8988T (cell line): Measurements from ENCODE around the gene FAM149A.

ENCODE experiments used
- DNase-seq: peaks from one replicate; pipeline ENCODE4 v3.0.0; 2011

FAM149A gene

DNA sequence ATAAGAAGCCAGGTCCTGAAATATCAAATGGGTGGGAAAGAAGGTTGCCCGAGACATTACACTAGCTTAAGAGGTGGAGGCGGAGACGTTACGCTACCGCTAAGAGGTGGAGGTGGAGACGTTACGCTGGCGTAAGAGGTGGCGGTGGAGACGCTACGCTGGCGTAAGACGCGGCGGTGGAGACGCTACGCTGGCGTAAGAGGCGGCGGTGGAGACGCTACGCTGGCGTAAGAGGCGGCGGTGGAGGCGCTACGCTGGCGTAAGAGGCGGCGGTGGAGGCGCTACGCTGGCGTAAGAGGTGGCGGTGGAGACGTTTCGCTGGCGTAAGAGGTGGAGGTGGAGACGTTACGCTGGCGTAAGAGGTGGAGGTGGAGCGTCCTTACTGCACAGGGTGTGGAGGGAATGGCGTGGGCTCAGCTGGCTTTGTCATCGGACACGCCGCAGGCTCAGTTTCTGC lies 99.6 kb downstream of the FAM149A start:
- DNase-seq: no peak

- DNase-seq: no peak
Observed at GRCh38 chr4:186204686-186205085, 100.2 kb downstream of the FAM149A start.

GRCh38 chr4:186205156-186205555 lies 100.7 kb downstream of the FAM149A start:
- DNase-seq: no peak

DNA sequence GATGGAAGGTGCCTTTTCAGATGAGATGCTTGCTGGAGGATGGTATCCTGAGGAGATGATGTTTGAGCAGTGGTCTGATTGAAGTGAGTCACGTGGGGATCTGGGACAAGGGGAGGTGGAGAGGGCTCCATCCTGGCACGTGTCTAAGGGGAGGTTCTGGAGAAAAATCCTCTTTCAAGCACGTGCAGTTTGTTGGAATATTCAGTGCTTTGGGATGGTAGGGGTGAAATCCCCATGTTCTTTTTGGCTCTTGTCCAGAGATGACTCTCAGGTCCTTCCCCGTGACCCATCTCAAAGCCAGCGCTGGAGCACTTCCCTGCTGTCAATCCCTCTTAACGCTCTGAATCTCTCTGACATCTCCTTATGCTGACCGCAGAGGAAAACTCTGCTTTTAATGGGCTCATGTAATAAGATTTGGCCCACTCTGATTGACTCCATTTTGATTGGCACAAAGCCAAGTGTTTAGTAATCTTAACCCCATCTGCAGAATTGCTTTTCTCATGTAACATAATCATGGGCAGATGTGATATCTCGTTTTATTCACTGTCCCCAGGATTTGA lies 112.0 kb downstream of the FAM149A start:
- no peak for DNase-seq

GRCh38 chr4:186217733-186218293 lies 113.3 kb downstream of the FAM149A start:
- DNase-seq: no peak

DNA sequence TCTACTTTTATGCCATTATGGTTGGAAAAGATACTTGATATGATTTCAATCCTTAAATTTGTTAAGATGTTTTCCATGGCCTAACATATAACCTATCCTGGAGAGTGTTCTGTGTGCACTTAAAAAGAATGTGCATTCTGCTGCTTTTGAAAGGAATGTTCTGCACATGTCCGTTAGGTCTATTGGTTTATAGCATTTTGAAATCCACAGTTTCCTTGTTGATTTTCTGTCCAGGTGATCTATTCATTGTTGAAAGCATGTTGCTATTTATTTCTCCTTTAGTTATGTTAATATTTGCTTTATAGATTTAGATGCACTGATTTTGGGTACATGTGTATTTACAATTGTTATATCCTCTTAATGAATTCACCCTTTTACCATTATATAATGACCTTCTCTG lies 117.1 kb downstream of the FAM149A start:
- DNase-seq: no peak
